H1 (cell line): ENCODE results near the gene EIF4A3.

ENCODE experiments used
- CTCF ChIP-seq, 3 experiments: IDR thresholded peaks; 1 replicate in 2 of 3; 2 replicates in 1 of 3; pipeline versions ENCODE4 v1.5.1 to v1.6.1; 2011; ENCODE audit warnings: low read length in 3 of 3, mild to moderate bottlenecking in 3 of 3, inconsistent platforms in 2 of 3, low read depth in 1 of 3, moderate library complexity in 1 of 3; ENCODE audit not compliant: insufficient read depth in 1 of 3; ENCODE audit errors: control extremely low read depth in 1 of 3
- JUN ChIP-seq: IDR thresholded peaks from 2 replicates; pipeline ENCODE4 v1.6.1; 2011; ENCODE audit warnings: low read depth, mild to moderate bottlenecking, improper control_type of control experiment, low read length
- SIN3A ChIP-seq, 2 experiments: IDR thresholded peaks in 1 of 2; conservative IDR thresholded peaks in 1 of 2; 2 replicates each; pipeline ENCODE4 v1.6.1; 2011 to 2012; ENCODE audit warnings: low read length in 2 of 2, improper control_type of control experiment in 1 of 2, low read depth in 1 of 2, mild to moderate bottlenecking in 1 of 2

GRCh38 chr17:80125656-80126448 is 21.1 kb downstream of the EIF4A3 start:
- no peak for TF ChIP-seq SIN3A (conservative IDR thresholded peaks at IDR 0.05 in 1 of 2, IDR thresholded peaks at IDR 0.05 in 1 of 2; ENCODE audit: low read depth in 1 of 2, low read length in 2 of 2)
- no peak for TF ChIP-seq JUN
- no peak for TF ChIP-seq CTCF (IDR thresholded peaks at IDR 0.05; ENCODE audit: control extremely low read depth in 1 of 3, insufficient read depth in 1 of 3, low read depth in 1 of 3, low read length in 3 of 3)
